ENCODE results near the gene CASZ1. TPM values are rescaled to one million over a fixed set of nuclear protein-coding genes. Genes with fewer than 3 reads are reported as not detected.

CASZ1 gene
- total RNA-seq, 1 experiment from 2014 or later: 3.9 TPM

DNA sequence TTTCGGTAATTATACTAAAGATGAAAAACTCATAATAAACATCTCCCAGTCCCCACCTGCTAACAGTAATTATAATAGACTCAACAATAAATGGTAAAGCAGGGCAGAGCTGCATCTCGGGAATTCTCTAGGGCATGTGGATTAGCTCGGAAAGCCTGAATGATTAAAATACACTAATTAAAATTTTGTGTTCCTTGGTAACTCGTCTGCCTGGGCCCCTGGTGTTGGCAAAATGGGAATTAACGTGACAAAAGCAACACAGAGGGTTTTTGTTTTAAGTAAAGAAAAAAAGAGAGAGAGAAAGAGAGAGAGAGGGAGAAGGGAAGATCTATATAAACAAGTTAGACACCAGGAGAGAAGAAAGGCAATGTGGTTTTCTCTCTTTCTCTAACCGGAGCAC is 62.1 kb downstream of the CASZ1 start:
- Histone ChIP-seq H4K20me1 (ENCODE audit: control insufficient read depth, insufficient read depth, insufficient read length) (no peaks in the 10 kb centered on the region), H3K79me1 (ENCODE audit: insufficient read depth, low read depth, low read length, poor library complexity, severe bottlenecking) (no peaks in the 10 kb centered on the region), H3K23ac (ENCODE audit: insufficient read length, low read depth, low read length) (no peak overlapping the region), H3K4me1 (ENCODE audit: insufficient read depth, low read length) (peaks cover 2% of the 10 kb centered on the region; the same call in 1 of the 2 replicates), H2BK12ac (ENCODE audit: insufficient read length, low read depth, low read length) (no peak overlapping the region), H3K27ac (ENCODE audit: insufficient read length, low read depth, low read length) (no peak overlapping the region), H2BK5ac (ENCODE audit: insufficient read length, low read length) (no peak overlapping the region), H2AK5ac (ENCODE audit: insufficient read length, low read length) (no peak overlapping the region), H3T11ph (ENCODE audit: low read length) (no peak overlapping the region), H3K9ac (ENCODE audit: extremely low read depth, insufficient read length, low read length) (no peak overlapping the region), H3K18ac (ENCODE audit: insufficient read length, low read depth, low read length) (no peak overlapping the region), H3K4ac (ENCODE audit: low read depth, low read length) (no peak overlapping the region), H4K91ac (ENCODE audit: insufficient read length, low read depth, low read length) (no peak overlapping the region), H2AFZ (ENCODE audit: low read length) (no peak overlapping the region), H3K27me3 (ENCODE audit: insufficient read depth, low read length) (no peaks in the 10 kb centered on the region), H4K5ac (ENCODE audit: insufficient read length, low read depth, low read length) (no peak overlapping the region), H3K9me3 (ENCODE audit: control insufficient read depth, low read depth, low read length) (no peaks in the 10 kb centered on the region), H3K56ac (ENCODE audit: insufficient read length, low read depth, low read length) (no peak overlapping the region), H4K8ac (replicated peaks; ENCODE audit: insufficient read length, low read depth, low read length) (no peak overlapping the region), H2BK15ac (ENCODE audit: low read depth, low read length) (no peak overlapping the region), H3K14ac (ENCODE audit: insufficient read depth, low read length) (no peak overlapping the region), H3K23me2 (ENCODE audit: insufficient read length, low read depth, low read length, poor library complexity, severe bottlenecking) (no peaks in the 10 kb centered on the region), H3K79me2 (ENCODE audit: insufficient read depth, low read length) (no peaks in the 10 kb centered on the region), H3K4me2 (ENCODE audit: insufficient read depth, insufficient read length, low read length) (no peak overlapping the region), H2BK20ac (ENCODE audit: low read depth, low read length, poor library complexity, severe bottlenecking) (no peak overlapping the region), H2BK120ac (ENCODE audit: low read depth, low read length, poor library complexity, severe bottlenecking) (no peak overlapping the region)
- Mint-ChIP-seq H3K27ac (peak overlapping the region in 1 of 3 experiments; percentile 80; a peak in 2 of 7 replicates), H3K9me3 (no peaks in the 10 kb centered on the region), H3K4me3 (peak overlapping the region in 1 of 2 experiments; percentile 57; a peak in 3 of 5 replicates), H3K4me1 (peaks cover 31 to 50% of the 10 kb centered on the region in 2 experiments), H3K36me3 (ENCODE audit: insufficient read depth in 1 of 3, low read depth in 3 of 3) (no peaks in the 10 kb centered on the region), H3K27me3 (ENCODE audit: low read depth) (no peaks in the 10 kb centered on the region; the same call in 1 of the 2 replicates)
- TF ChIP-seq, protein P1, sequence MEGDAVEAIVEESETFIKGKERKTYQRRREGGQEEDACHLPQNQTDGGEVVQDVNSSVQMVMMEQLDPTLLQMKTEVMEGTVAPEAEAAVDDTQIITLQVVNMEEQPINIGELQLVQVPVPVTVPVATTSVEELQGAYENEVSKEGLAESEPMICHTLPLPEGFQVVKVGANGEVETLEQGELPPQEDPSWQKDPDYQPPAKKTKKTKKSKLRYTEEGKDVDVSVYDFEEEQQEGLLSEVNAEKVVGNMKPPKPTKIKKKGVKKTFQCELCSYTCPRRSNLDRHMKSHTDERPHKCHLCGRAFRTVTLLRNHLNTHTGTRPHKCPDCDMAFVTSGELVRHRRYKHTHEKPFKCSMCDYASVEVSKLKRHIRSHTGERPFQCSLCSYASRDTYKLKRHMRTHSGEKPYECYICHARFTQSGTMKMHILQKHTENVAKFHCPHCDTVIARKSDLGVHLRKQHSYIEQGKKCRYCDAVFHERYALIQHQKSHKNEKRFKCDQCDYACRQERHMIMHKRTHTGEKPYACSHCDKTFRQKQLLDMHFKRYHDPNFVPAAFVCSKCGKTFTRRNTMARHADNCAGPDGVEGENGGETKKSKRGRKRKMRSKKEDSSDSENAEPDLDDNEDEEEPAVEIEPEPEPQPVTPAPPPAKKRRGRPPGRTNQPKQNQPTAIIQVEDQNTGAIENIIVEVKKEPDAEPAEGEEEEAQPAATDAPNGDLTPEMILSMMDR (conservative IDR thresholded peaks at IDR 0.05): no peak
- WGBS (ENCODE audit: extremely low coverage, insufficient read length, low lambda C conversion rate): no CpG with 5 or more reads among the region's 6 CpGs
- DNase-seq: no peak

Measured in H9 (cell line).